AG04449 (cell line): ENCODE data around the gene DLG1.

Source experiments
- CTCF ChIA-PET: fragments of 350-600 bp; formaldehyde crosslinking; extraction: SDS; loops from one replicate; lab custom pipeline; 2021; ENCODE audit warnings: antibody characterized with exemption; lab: Yijun Ruan, JAX
- POLR2A ChIA-PET: fragments of 400-600, 350-600 bp; formaldehyde crosslinking; extraction: SDS; loops from one replicate; lab custom pipeline; 2020; ENCODE audit warnings: antibody characterized with exemption, inconsistent platforms; lab: Yijun Ruan, JAX
- DNase-seq: peaks from one replicate; pipeline ENCODE4 v3.0.0-alpha.2; 2010; ENCODE audit warnings: low read depth, low spot score
- H3K4me3 ChIP-seq: 2 replicates; pipeline ENCODE4 v1.5.1; 2011; ENCODE audit warnings: low read depth, mild to moderate bottlenecking, control low read depth, low read length
- CTCF ChIP-seq: IDR thresholded peaks from one replicate; pipeline ENCODE4 v1.5.1; 2011; ENCODE audit warnings: mild to moderate bottlenecking, moderate library complexity, low read length, control low read depth, inconsistent platforms; ENCODE audit not compliant: insufficient read depth; ENCODE audit errors: missing control alignments

The DLG1 gene

DNA sequence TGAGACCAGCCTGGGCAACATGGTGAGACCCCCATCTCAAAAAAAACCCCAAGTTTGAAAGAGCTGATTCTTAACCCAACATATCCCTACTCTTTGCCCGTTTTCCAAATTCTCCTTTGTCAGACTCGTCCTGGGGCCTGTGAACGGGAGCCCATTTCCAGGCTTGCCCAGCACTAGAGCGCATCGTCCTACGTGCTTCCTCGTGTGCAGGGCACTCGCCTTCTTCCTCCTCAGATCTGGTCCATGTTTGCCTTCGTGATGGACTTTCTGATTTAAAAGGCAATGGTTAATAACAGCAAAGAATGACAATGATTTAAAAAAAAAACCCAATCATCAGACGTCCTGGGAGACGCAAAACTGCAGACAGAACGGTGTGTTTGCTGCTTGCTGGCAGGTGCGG is 278.9 kb downstream of the DLG1 start:
- POLR2A ChIA-PET, result no interaction called here
- TF ChIP-seq CTCF, result no peak
- DNase-seq, result no peak
- no peak overlapping the region for H3K4me3 ChIP-seq
- CTCF ChIA-PET, result interaction anchor here (1.0 to 1.2 kb wide), 3 partner anchors 10 to 50 kb away, joined by 3 to 13 read pairs (median 4); partner anchors contain the start of gene MELTF

DNA sequence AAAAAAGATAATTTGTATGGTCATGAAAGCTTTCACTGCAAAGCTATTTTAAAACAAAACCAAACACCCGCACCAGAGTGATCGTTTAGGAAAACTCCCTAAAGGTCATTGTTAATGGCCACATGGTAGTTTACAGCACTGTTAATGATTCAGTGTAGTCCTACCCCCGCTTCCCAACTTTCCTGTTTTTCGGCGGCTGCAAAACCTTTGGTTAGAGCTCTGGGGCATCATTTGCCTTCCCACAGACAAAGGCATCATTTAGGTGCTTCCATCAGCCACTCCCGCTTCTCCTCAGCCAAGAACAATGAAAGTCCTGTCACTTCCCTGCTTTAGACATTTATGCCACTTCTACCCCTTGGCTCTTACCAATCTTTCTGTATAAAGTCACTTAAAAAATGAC is 279.4 kb downstream of the DLG1 start:
- no peak for DNase-seq
- CTCF ChIA-PET, result interaction anchor here (1.0 to 1.2 kb wide), 3 partner anchors 10 to 49 kb away, joined by 3 to 13 read pairs (median 4); partner anchors contain the start of gene MELTF
- TF ChIP-seq CTCF, result no peak
- POLR2A ChIA-PET, result no interaction called here
- H3K4me3 ChIP-seq, result no peak overlapping the region

DNA sequence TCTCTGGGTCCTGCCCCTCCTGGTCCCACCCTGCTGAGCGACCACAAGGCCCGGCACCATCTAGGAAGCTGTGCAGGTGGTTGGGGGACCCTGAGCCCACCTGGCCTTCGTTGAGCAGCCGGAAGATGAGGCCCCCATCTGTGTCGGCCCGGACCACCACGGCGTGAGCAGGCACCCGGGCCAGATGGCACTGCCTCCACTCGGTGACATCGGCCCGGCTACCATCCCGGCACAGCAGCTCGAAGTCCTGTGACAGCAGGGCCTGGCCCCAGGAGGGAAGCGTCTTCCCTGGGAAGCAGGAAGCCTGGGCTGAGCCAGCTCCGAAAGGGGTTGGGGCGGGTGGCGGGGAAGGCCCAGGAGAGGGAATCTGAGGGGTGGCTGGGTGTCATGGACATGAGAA is 281.4 kb downstream of the DLG1 start:
- POLR2A ChIA-PET, result no interaction called here
- H3K4me3 ChIP-seq, result no peak overlapping the region
- TF ChIP-seq CTCF, result no peak
- CTCF ChIA-PET, result interaction anchor here (1.3 to 3.1 kb wide), 5 partner anchors 10 to 39 kb away, joined by 3 to 24 read pairs (median 6); partner anchors contain the start of gene MELTF
- DNase-seq, result no peak

DNA sequence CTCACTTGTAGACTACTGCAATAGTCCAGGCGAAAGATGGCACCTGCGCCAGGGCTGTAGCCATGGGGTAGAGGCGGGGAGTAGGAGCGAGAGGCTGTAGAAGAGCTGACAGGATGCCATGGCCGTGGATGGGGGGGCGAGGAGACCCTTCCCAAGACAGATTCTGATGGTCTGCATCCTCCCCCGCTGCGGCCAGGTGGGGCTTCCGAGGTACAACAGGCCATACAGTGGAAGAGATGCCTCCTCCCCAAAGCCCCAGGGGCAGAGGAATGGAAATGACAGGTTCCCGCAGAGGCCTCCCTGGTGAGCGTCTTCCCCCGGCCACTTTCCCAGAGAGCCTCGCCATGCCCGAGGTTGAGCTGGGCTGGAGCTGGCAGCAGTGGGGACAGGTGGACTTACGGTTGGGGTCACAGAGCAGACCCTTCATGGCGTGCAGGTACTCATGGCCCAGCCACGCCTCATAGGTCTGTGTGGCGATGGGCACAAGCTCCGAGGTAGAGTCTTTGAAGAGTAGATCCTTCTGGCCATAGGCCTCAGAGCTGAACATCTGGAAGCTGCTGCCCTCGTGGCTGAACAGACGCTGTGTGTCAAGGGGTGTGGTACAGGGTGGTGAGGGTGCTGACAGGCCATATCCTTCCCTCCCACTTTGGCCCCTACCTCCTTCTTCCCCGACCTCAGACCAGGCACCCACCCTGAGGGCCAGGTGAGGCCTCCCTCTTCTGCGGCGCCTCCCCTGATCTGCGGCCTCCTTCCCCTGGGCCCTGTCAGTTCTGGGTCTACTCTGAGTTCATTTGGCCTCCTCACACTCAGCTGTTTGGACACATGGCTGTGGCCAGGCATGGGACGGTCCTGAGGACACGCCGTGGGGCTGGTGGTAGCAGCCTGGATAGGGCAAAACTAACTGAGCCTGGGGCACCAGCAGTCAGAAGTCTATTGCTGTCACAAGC is 282.3 kb downstream of the DLG1 start:
- no peak overlapping the region for H3K4me3 ChIP-seq
- CTCF ChIA-PET, result interaction anchor here (1.3 to 3.1 kb wide), 3 partner anchors 13 to 38 kb away, joined by 3 to 24 read pairs (median 7); partner anchors contain the start of gene MELTF
- DNase-seq, result no peak
- TF ChIP-seq CTCF, result no peak
- POLR2A ChIA-PET, result no interaction called here

DNA sequence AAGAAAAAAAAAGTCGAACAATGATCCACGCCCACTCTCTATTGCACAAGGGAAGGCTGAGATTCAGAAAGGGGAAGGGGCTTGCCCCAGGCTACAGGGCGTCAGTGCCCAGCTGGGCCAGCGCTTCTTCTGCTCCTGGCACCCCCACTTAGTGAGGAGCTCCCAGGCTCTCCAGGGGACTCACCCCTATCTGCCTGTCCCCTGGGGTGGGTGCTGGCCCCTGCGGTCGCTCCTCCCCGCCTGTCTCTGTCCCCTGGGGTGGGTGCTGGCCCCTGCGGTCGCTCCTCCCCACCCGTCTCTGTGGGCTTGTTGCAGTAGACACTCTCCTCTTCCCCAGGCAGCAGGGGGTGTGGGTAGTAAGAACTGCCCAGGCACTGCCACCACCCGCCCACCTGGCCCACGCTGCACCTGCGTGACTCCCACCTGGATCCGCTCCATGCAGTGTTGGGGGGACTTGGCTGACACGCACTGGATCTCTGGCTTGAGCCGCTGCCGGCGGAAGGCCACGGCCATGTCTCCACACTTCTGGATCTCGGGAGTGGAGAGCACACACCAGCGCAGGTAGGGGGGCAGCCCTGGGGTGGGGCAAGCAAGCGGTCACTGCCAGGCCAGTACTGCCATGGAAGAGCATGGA is 283.4 kb downstream of the DLG1 start:
- no peak for TF ChIP-seq CTCF
- POLR2A ChIA-PET, result no interaction called here
- H3K4me3 ChIP-seq, result no peak overlapping the region
- CTCF ChIA-PET, result interaction anchor here (1.0 to 3.1 kb wide), 2 partner anchors 14 kb away, joined by 3 to 24 read pairs; partner anchors contain the start of gene MELTF
- DNase-seq, result no peak

DNA sequence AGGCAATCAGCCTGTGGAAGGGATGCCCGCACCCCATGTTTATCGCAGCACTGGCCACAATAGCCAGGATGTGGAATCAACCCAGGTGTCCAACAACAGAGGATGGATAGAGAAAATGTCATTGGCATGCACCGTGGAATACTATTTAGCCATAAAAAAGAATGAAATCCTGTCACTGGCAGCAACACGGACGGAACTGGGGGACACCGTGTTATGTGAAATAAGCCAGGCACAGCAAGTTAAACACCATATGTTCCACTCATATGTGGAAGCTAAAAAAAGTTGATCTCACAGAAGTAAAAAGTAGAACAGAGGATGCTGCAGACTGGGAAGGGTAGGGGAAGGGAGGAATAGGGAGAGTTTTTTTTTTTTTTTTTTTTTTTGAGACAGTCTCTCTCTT is 284.4 kb downstream of the DLG1 start:
- ChIA-PET CTCF (interaction anchor here (1.0 to 1.7 kb wide), 2 partner anchors 11 to 15 kb away, joined by 3 to 6 read pairs; partner anchors contain the start of gene MELTF), POLR2A (no interaction called here)
- no peak overlapping the region for H3K4me3 ChIP-seq
- no peak for DNase-seq
- TF ChIP-seq CTCF, result no peak
